22Rv1 (cell line): ENCODE measurements around the gene ATAD3A.

Experiments
- H3K27ac ChIP-seq: fragments of 450-650 bp; 2 replicates; pipeline ENCODE4 v1.5.1; 2017
- ZFX ChIP-seq: fragments of 450-650 bp; IDR thresholded peaks from 2 replicates; pipeline ENCODE4 v1.6.1; 2017; ENCODE audit warnings: antibody characterized with exemption, borderline replicate concordance
- TF ChIP-seq, protein P1 (sequence below): fragments of 450-650 bp; IDR thresholded peaks from 2 replicates; pipeline ENCODE4 v1.5.1; 2017; ENCODE audit warnings: mild to moderate bottlenecking

The ATAD3A gene

DNA sequence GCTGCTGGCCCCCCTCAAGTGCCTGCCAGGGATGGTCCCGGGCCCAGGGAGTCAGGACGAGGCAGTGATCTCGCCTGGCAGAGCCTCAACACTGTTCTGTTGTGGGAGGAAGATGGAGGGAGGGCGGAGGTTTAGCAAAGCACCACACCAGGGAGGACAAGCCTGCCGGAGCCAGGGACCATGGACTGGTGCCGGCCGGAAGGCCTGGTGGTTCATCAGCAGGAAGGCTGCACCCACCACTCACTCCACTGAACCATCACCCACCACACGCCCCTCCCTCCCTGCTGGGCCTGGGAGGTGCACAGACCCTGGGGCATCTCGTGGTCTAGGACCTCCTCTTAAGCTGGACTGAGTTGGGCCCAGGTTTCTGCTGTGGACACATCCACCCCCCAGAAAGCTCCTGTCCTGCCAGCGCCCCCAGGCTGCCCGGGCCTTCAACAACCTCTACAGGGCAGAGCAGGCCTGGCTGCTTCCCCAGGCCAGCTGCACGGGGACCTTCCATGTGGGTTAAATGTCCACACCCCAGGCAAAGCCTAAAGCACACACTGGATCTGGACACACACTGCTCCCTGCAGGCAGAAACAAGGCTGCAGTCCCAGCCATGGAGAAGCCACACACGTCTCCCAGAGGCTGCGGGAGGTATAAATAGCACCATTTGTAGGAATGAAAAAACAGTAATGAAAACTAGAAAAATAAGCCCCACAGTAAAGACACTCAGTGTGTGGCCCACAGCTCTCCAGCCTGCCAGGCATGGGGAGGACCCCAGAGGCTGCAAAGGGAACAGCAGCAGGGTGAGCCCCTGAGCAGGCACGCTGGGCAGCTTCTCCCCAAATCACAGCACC lies 38.9 kb downstream of the ATAD3A start:
- no peak for TF ChIP-seq ZFX
- TF ChIP-seq, protein P1, sequence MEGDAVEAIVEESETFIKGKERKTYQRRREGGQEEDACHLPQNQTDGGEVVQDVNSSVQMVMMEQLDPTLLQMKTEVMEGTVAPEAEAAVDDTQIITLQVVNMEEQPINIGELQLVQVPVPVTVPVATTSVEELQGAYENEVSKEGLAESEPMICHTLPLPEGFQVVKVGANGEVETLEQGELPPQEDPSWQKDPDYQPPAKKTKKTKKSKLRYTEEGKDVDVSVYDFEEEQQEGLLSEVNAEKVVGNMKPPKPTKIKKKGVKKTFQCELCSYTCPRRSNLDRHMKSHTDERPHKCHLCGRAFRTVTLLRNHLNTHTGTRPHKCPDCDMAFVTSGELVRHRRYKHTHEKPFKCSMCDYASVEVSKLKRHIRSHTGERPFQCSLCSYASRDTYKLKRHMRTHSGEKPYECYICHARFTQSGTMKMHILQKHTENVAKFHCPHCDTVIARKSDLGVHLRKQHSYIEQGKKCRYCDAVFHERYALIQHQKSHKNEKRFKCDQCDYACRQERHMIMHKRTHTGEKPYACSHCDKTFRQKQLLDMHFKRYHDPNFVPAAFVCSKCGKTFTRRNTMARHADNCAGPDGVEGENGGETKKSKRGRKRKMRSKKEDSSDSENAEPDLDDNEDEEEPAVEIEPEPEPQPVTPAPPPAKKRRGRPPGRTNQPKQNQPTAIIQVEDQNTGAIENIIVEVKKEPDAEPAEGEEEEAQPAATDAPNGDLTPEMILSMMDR = peak; percentile 30
- 0 out of 2 replicates have a peak overlapping the region, but pooled peaks have one; percentile 7 for H3K27ac ChIP-seq

DNA sequence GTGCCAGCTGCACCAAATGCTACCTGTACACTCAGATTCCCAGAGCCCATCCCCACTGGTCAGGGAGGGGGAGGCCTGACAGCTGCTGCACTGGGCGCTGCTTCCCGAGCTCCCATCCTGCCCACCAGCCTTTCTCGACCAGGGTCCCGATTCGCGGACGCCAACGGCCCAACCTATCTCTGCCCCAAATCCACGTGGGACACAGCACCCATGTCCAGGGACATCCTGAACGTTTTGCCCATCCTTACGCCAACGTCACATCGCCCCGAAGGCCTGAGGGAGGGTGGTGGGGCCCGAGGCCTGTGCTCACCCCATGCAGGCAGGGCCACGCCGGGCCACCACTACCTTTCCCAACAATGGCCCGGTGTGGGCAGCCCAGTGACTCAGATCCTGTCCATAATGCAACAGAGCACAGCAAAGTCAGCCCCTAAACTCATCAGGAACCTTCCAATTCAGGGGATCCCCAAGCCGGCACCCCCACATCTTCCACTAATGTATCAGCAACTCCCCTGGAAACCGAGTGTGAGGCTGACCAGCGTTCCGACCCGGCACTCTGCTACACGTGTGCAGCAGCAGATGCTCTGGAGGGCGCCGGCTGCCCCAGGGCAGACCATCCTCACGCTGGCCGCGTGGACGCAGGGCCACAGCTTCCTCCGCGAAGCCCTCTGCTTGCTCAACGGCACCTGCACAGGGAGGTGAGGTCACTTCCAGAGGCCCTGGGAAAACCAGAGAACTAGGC lies 39.7 kb downstream of the ATAD3A start:
- TF ChIP-seq, protein P1 = no peak
- no peak for TF ChIP-seq ZFX
- H3K27ac ChIP-seq = no peak overlapping the region

- H3K27ac ChIP-seq = no peak overlapping the region
- no peak for TF ChIP-seq ZFX
- TF ChIP-seq, protein P1 = no peak
These were observed 40.3 kb downstream of the ATAD3A start for GRCh38 chr1:1552263-1552639.

- TF ChIP-seq, protein P1 = no peak
- TF ChIP-seq ZFX = no peak
- H3K27ac ChIP-seq = no peak overlapping the region
These were observed 42.0 kb downstream of the ATAD3A start for GRCh38 chr1:1553821-1554494.

DNA sequence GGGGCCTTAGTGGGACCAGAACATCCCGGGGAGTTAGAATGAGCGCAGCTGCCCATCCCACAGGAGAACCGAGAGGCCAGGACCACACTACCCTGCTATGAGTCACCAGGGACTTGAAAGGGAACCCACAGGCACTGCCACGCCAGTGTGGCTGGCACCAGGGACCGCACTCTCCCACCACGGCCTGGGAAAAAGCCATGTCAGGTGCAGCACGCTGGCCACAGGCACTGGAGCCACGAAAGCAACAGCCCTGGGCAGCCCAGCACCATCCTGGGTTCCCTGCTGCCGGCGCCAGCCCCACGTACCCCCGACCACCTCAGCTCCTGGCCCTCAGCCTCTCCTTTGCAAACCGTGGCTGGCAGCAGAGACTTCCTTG lies 42.6 kb downstream of the ATAD3A start:
- TF ChIP-seq ZFX = no peak
- TF ChIP-seq, protein P1 = no peak
- no peak overlapping the region for H3K27ac ChIP-seq

DNA sequence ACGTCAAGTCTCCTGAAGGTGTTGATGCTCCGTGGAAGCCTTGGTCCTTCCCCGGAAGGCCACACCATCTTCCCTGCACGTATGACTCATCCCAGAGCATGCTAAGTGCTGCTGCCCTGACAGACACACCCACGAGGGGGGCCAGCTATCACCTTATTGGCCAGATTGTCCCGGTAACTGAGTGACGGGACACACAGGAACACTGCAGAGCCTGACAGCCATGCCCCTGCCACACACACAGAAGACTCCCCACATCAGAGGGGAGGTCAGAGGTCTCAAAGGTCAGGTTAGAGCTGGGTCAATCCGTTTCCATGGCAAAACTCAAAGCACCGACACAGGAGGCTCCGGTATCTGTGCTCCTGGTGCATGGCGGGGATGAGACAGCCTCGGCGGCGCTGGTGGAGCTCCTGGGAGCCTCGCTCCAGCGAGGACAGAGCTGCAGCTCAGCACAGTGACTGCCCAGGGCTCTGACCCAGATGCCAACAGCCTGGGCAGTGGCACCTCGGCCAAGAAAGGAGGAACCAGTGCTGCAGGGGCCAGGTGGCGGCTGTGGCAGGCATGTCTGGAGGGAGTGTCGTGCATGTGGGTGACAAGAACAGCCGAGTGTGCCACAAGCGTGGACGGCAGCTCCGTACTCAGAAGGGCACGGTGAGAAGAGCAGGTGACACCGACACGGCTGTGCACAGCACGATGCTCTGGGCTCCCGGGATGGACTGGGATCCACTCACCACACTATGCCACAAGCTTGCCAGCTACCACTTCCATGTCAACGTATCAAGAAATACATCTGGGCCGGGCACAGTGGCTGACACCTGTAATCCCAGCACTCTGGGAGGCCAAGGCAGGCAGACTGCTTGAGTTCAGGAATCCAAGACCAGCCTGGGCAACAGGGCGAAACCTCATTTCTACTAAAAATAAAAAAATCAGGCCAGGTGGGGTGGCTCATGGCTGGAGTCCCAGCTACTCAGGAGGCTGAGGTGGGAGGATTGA lies 43.3 kb downstream of the ATAD3A start:
- H3K27ac ChIP-seq = no peak overlapping the region
- no peak for TF ChIP-seq ZFX
- TF ChIP-seq, protein P1 = no peak
